ENCODE measurements around the gene FLYWCH2.
A peak's percentile ranks its signal among the peaks of the same experiment; 100 is the strongest.
"Not testable (repeated sequence)": the region's sequence is repeated elsewhere in the genome, so short reads cannot be mapped to it uniquely, and the experiment has no call there.

The FLYWCH2 gene

GRCh38 chr16:2924901-2925755, 42.1 kb downstream of the FLYWCH2 start:
- Histone ChIP-seq H3K27ac (no peak overlapping the region), H3K9me3 (ENCODE audit: low read depth, low read length) (no peaks in the 10 kb centered on the region), H3K4me3 (no peak overlapping the region), H3K9ac (ENCODE audit: insufficient read length) (no peak overlapping the region), H3K36me3 (ENCODE audit: insufficient read depth, low read length) (no peaks in the 10 kb centered on the region; the same call in 1 of the 2 replicates)
- TF ChIP-seq EZH2 (IDR thresholded peaks at IDR 0.05), result no peak
- no peak for TF ChIP-seq FOXP2 (optimal IDR thresholded peaks at IDR 0.05; ENCODE audit: control extremely low read depth, extremely low read length, insufficient read depth)
- no peak for TF ChIP-seq POLR2AphosphoS5 (IDR thresholded peaks at IDR 0.05; ENCODE audit: borderline replicate concordance, low read depth, low read length)
- DNase-seq (ENCODE audit: low read depth, low spot score), result no peak

GRCh38 chr16:2925951-2926649, 43.1 kb downstream of the FLYWCH2 start:
- H3K36me3 ChIP-seq (ENCODE audit: insufficient read depth, low read length), result no peaks in the 10 kb centered on the region; the same call in 1 of the 2 replicates
- no peaks in the 10 kb centered on the region for H3K9me3 ChIP-seq (ENCODE audit: low read depth, low read length)
- no peak overlapping the region for H3K4me3 ChIP-seq
- H3K9ac ChIP-seq (ENCODE audit: insufficient read length), result no peak overlapping the region
- no peak for DNase-seq (ENCODE audit: low read depth, low spot score)
- TF ChIP-seq EZH2 (IDR thresholded peaks at IDR 0.05) (no peak), FOXP2 (optimal IDR thresholded peaks at IDR 0.05; ENCODE audit: control extremely low read depth, extremely low read length, insufficient read depth) (no peak), POLR2AphosphoS5 (IDR thresholded peaks at IDR 0.05; ENCODE audit: borderline replicate concordance, low read depth, low read length) (no peak)
- H3K27ac ChIP-seq, result no peak overlapping the region

- no peaks in the 10 kb centered on the region; the same call in 1 of the 2 replicates for H3K36me3 ChIP-seq (ENCODE audit: insufficient read depth, low read length)
Measured at GRCh38 chr16:2926650-2926999, 43.6 kb downstream of the FLYWCH2 start.

GRCh38 chr16:2927010-2927646, 44.1 kb downstream of the FLYWCH2 start:
- TF ChIP-seq FOXP2 (optimal IDR thresholded peaks at IDR 0.05; ENCODE audit: control extremely low read depth, extremely low read length, insufficient read depth), result no peak
- peak; percentile 28; the same call in 1 of the 2 replicates for TF ChIP-seq POLR2AphosphoS5 (IDR thresholded peaks at IDR 0.05; ENCODE audit: borderline replicate concordance, low read depth, low read length)
- no peaks in the 10 kb centered on the region for H3K9me3 ChIP-seq (ENCODE audit: low read depth, low read length)
- H3K36me3 ChIP-seq (ENCODE audit: insufficient read depth, low read length), result no peaks in the 10 kb centered on the region; the same call in 1 of the 2 replicates
- H3K9ac ChIP-seq (ENCODE audit: insufficient read length), result no peak overlapping the region
- DNase-seq (ENCODE audit: low read depth, low spot score), result peak; percentile 67
- H3K27ac ChIP-seq, result no peak overlapping the region
- peak overlapping the region; percentile 68 for H3K4me3 ChIP-seq

More at GRCh38 chr16:2926650-2926999, 43.6 kb downstream of the FLYWCH2 start:
- TF ChIP-seq FOXP2 (optimal IDR thresholded peaks at IDR 0.05; ENCODE audit: control extremely low read depth, extremely low read length, insufficient read depth) (no peak), EZH2 (IDR thresholded peaks at IDR 0.05) (no peak), POLR2AphosphoS5 (IDR thresholded peaks at IDR 0.05; ENCODE audit: borderline replicate concordance, low read depth, low read length) (no peak)
- peak overlapping the region; percentile 68 for H3K4me3 ChIP-seq
- no peak overlapping the region for H3K27ac ChIP-seq
- H3K9ac ChIP-seq (ENCODE audit: insufficient read length), result no peak overlapping the region
- DNase-seq (ENCODE audit: low read depth, low spot score), result no peak
- H3K9me3 ChIP-seq (ENCODE audit: low read depth, low read length), result no peaks in the 10 kb centered on the region

- not testable (repeated sequence) for DNase-seq (ENCODE audit: low read depth, low spot score); H3K4me3 ChIP-seq; H3K27ac ChIP-seq; H3K36me3 ChIP-seq (ENCODE audit: insufficient read depth, low read length); H3K9ac ChIP-seq (ENCODE audit: insufficient read length); H3K9me3 ChIP-seq (ENCODE audit: low read depth, low read length)
Measured at GRCh38 chr16:2928151-2928550, 45.1 kb downstream of the FLYWCH2 start.

GRCh38 chr16:2928796-2929195, 45.8 kb downstream of the FLYWCH2 start:
- no peak for DNase-seq (ENCODE audit: low read depth, low spot score)
- TF ChIP-seq FOXP2 (optimal IDR thresholded peaks at IDR 0.05; ENCODE audit: control extremely low read depth, extremely low read length, insufficient read depth), result no peak
- TF ChIP-seq EZH2 (IDR thresholded peaks at IDR 0.05), result no peak
- no peak for TF ChIP-seq POLR2AphosphoS5 (IDR thresholded peaks at IDR 0.05; ENCODE audit: borderline replicate concordance, low read depth, low read length)
- H3K9me3 ChIP-seq (ENCODE audit: low read depth, low read length), result no peaks in the 10 kb centered on the region
- no peaks in the 10 kb centered on the region for H3K36me3 ChIP-seq (ENCODE audit: insufficient read depth, low read length)
- H3K9ac ChIP-seq (ENCODE audit: insufficient read length), result no peak overlapping the region
- no peak overlapping the region for H3K27ac ChIP-seq
- H3K4me3 ChIP-seq, result no peak overlapping the region

GRCh38 chr16:2929693-2930092, 46.7 kb downstream of the FLYWCH2 start:
- DNase-seq (ENCODE audit: low read depth, low spot score), result no peak
- H3K9ac ChIP-seq (ENCODE audit: insufficient read length), result no peak overlapping the region
- H3K9me3 ChIP-seq (ENCODE audit: low read depth, low read length), result no peaks in the 10 kb centered on the region
- TF ChIP-seq EZH2 (IDR thresholded peaks at IDR 0.05) (no peak), POLR2AphosphoS5 (IDR thresholded peaks at IDR 0.05; ENCODE audit: borderline replicate concordance, low read depth, low read length) (no peak), FOXP2 (optimal IDR thresholded peaks at IDR 0.05; ENCODE audit: control extremely low read depth, extremely low read length, insufficient read depth) (no peak)
- no peak overlapping the region for H3K27ac ChIP-seq
- no peaks in the 10 kb centered on the region for H3K36me3 ChIP-seq (ENCODE audit: insufficient read depth, low read length)
- H3K4me3 ChIP-seq, result no peak overlapping the region

- Histone ChIP-seq H3K36me3 (ENCODE audit: insufficient read depth, low read length) (no peaks in the 10 kb centered on the region), H3K4me3 (no peak overlapping the region), H3K9ac (ENCODE audit: insufficient read length) (no peak overlapping the region), H3K27ac (no peak overlapping the region), H3K9me3 (ENCODE audit: low read depth, low read length) (no peaks in the 10 kb centered on the region)
- TF ChIP-seq FOXP2 (optimal IDR thresholded peaks at IDR 0.05; ENCODE audit: control extremely low read depth, extremely low read length, insufficient read depth) (no peak), EZH2 (IDR thresholded peaks at IDR 0.05) (no peak), POLR2AphosphoS5 (IDR thresholded peaks at IDR 0.05; ENCODE audit: borderline replicate concordance, low read depth, low read length) (no peak)
- no peak for DNase-seq (ENCODE audit: low read depth, low spot score)
Measured at GRCh38 chr16:2930236-2930635, 47.2 kb downstream of the FLYWCH2 start.

- H3K9ac ChIP-seq (ENCODE audit: insufficient read length); H3K27ac ChIP-seq; H3K4me3 ChIP-seq; H3K36me3 ChIP-seq (ENCODE audit: insufficient read depth, low read length); DNase-seq (ENCODE audit: low read depth, low spot score); H3K9me3 ChIP-seq (ENCODE audit: low read depth, low read length): not testable (repeated sequence)
Measured at GRCh38 chr16:2931231-2931914, 48.4 kb downstream of the FLYWCH2 start.

Measured in SK-N-MC (cell line).